Breast epithelium (tissue), 3 donors: ENCODE results near the gene KITLG.

Source experiments
- POLR2AphosphoS5 ChIP-seq, 3 donors: sonication (generic); formaldehyde crosslinking; IDR thresholded peaks; one replicate each; pipeline ENCODE4 v1.6.1; 2017; ENCODE audit warnings: antibody characterized with exemption in 3 of 3
- TF ChIP-seq, protein P1 (sequence below), 3 donors: fragments of 450-650 bp; IDR thresholded peaks; one replicate each; pipeline ENCODE4 v1.5.1; 2016 to 2017; ENCODE audit warnings: antibody characterized with exemption in 3 of 3, mild to moderate bottlenecking in 3 of 3, moderate library complexity in 3 of 3

DNA sequence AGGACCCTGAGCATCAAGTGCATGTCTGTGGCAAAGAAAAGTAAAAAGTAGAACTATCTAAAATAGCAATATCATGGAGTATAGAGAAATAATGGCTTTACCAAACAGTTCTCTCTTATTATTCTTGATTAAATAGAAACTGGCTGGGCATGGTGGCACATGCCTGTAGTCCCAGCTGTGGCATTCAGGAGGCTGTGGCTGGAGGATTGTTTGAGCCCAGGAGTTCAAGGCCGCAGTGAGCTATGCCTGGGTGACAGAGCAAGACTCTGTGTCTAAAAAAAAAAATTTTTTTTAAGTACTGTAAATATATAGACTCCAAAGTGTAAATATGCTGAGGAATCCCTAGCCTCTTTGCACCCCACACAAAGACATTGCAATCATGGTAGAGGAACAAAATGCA, 121.9 kb downstream of the KITLG start:
- TF ChIP-seq, protein P1, sequence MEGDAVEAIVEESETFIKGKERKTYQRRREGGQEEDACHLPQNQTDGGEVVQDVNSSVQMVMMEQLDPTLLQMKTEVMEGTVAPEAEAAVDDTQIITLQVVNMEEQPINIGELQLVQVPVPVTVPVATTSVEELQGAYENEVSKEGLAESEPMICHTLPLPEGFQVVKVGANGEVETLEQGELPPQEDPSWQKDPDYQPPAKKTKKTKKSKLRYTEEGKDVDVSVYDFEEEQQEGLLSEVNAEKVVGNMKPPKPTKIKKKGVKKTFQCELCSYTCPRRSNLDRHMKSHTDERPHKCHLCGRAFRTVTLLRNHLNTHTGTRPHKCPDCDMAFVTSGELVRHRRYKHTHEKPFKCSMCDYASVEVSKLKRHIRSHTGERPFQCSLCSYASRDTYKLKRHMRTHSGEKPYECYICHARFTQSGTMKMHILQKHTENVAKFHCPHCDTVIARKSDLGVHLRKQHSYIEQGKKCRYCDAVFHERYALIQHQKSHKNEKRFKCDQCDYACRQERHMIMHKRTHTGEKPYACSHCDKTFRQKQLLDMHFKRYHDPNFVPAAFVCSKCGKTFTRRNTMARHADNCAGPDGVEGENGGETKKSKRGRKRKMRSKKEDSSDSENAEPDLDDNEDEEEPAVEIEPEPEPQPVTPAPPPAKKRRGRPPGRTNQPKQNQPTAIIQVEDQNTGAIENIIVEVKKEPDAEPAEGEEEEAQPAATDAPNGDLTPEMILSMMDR (IDR thresholded peaks at IDR 0.05) = no peak
- no peak for TF ChIP-seq POLR2AphosphoS5 (IDR thresholded peaks at IDR 0.05)
